NCI-H2171 (cell line): ENCODE measurements around the gene BOC.

Experiments
- DNase-seq: peaks from one replicate; lab custom pipeline; 2025; lab: John Stamatoyannopoulos, UW

The BOC gene

DNA sequence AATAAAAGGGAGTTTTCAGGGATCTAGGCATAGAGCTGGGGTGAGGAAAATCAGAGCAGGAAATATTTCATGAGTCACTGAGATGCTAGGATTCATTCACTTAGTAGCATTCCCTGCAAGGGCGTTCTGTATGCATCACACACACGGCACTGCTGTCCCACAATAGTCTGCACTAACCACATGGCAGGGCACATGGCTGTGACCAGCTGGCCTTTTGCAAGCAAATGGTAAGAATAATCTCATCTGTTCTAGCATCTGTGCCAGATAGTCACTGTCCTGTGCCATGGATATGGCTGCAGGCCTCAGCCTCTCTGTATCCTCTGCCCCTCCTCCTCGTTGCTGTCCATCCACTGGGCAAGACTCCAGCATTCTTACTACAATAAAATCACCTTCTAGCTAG is 37.8 kb downstream of the BOC start:
- DNase-seq, result no peak

DNA sequence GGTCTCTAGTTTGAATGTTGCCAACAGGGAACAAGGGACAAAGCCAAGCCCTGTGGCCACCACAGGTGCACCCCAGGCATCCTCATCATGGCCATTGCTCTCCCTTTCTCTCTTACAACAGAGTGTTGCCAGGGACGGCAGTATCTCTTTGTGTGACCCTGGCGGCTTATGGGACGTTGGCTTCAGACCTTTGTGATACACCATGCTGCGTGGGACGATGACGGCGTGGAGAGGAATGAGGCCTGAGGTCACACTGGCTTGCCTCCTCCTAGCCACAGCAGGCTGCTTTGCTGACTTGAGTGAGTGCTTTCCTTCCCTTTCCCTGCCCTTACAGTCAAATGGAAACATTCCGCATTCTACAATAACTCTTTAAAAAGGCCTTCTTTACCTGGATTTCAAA is 38.2 kb downstream of the BOC start:
- DNase-seq, result no peak

- DNase-seq, result no peak
These were observed 39.2 kb downstream of the BOC start for GRCh38 chr3:113250566-113250965.

DNA sequence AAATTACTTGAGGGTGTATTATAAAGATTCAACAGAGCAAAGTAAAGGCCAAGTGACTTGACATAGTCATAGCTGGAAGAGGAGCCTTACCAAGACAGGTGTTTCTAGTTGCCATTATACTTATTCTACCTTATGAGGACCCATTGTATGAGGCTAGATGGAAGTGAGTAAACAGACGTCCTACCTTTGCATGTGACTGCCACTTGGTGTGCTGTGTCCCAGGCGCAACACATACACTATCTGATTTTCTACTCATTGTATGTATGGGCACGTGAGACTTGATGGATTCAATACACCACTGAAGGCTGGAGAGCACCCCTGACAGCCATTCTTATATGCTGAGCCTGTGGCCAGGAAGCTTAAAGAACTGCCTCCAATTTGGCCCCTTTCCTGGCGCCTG is 40.5 kb downstream of the BOC start:
- DNase-seq, result no peak

GRCh38 chr3:113252553-113252952 is 41.2 kb downstream of the BOC start:
- DNase-seq, result no peak

GRCh38 chr3:113253702-113254101 is 42.3 kb downstream of the BOC start:
- no peak for DNase-seq

DNA sequence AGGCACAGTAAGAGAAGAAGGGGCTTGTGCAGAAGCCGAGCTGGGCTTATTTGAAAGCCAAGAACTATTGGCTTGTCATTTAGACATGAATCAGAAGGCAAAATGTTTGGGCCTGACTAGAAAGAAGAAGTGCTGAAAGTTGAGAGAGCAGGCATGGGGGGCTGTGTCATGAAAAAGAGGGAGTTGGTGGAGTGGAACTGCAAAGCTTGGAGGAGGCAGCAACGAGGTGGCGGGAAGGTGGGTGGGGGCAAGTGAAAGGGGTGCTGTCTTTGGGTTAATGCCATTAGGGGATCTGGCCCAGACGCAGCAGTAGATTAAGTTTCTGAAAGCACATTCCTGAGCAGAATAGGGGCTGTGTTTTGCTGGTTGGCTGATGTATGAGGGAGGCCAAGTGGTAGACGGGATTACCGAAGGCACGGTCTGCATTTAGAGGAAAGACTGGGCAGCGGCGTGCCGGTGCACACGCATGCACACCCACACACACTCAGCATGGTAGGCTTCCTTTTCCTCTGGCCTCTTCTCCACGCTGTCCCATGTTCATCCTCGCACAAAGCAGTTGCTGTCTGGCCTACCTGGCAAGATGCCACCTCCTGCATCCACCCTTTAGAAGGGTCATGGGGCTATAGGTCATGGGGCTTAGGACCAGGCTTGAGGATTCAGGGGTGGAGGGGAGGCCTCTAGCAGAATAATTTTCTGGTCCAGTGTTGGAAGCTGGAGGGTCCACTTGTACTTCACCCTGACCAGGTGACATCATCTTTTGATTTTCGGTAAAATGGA is 43.0 kb downstream of the BOC start:
- no peak for DNase-seq

DNA sequence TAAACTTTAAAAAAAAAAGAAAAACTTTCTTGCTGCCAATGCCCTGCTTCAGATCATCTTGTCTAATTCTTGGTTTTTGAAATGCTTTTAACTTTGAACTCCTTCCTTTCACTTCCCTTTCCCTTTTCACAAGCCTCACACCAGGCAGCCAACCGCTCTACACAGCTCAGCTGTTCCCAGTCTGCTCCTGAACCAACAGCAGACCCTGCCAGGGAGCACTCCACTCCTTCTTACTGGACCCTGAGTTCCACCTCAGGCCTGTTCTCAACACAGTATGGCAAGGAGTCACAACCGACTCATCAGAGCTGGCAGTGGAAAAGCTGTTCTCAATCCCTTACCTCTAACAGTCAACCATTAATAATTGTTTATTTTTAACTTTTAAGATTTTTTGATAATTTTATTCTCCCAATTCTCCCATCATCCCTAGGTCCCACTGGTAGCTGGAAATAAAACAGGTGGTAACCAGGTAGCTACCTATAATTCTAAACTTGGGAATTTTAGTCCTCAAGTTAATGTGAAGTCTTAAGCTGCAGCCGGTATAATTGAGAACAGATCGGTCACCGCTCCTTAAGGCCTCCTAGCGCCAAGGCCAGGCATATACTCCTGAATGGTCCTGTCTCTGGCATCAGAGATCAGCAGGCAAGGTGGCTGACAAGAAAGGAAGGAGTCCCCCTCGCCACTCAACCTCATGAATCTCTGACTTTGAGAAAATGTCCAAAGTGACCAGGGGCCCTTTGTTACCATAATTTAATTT is 43.9 kb downstream of the BOC start:
- no peak for DNase-seq

DNA sequence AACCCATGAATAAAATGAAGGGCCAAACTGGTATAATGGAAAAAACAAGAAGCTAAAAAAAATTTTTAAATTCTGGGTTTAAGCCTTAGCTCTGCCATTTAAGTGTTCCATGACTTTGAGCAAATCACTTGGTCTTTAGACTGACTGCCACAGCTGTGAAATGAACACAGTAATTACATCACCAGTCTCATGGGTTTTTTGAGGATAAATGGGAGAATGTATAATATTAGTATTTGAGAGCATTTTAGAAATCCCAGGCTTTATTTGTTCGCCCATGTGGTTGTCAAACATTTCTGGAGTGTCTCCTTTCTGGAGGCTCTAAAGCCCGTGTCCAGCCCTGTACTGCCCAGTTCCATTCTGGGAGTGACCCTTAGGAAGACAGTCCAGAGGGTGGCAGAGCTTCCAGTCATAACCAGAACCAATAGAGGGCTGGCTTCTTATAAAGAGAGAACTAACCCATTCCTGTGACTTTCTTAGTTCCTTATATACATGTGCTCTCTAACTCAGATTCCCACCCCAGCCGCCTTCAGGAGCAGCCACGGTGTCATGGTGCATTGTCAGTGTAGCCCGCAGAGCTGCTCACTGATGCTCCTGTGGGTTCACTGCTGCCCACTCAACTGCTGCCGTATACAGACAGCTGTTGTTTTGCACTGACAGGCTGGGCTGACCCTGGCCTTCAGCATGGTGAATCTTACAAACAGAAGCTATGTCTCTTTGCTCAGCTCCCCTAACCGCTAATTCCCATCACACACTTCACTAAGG is 44.7 kb downstream of the BOC start:
- DNase-seq, result no peak

DNA sequence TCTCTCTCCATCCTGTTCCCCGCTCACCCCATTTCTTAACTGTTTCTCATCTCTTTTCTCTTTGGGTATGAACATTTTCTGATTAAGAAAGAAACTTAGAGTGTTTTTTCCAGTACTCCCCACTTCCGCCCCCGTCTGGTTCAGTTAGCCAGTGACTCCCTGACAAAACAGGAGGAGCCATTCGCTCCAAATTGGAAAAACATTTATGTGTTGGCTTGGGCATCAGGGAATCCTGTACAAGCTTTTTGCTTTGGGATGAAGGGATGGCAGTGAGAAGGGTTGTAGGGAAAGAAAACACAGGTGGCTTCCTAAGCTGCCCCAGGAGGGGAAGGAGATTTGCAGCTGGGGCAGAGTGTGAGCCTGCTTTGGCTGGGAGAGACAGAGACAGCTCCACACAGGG is 47.0 kb downstream of the BOC start:
- no peak for DNase-seq

DNA sequence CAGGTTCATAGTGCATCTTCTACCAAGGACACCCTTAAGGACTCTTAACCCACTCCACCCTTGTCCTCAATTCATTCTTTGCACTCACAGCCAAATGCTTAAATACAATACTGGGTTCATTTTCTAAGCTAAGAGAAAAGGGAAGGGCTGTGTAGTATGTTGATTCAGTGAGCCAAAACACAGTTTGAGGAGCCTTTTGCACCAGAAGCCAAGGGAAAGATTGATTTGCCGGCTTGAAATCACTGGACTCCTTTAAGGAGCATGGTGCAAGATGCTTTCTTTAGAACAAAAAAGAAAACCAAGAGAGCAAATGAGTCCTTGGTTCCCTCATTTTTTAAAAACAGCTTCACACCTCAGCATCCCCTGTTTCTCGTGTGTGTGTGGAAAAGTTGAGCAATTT is 47.8 kb downstream of the BOC start:
- DNase-seq, result no peak

GRCh38 chr3:113261063-113261625 is 49.8 kb downstream of the BOC start:
- no peak for DNase-seq

GRCh38 chr3:113261626-113262303 is 50.4 kb downstream of the BOC start:
- no peak for DNase-seq

- DNase-seq, result no peak
These were observed 50.9 kb downstream of the BOC start for GRCh38 chr3:113262304-113262665.

GRCh38 chr3:113263020-113263419 is 51.7 kb downstream of the BOC start:
- DNase-seq, result no peak

DNA sequence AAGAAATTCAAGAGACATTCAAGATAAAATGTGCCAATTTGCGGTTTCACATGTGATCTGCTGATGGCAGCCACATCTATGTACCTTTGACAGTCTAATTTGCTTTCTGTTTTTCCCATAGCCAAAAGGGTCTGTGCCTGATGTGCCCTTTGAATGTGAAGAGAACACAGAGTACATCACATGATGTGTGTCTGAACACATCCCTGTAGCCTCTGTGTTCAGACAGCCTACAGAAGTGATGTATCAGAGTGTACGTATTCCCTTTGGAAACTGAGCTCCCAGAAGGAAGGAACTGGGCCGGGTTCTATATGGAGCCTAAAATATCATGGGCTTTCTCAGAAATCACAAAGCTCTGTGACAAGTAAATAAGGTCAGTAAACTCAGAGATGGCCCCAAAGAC is 52.4 kb downstream of the BOC start:
- no peak for DNase-seq

DNA sequence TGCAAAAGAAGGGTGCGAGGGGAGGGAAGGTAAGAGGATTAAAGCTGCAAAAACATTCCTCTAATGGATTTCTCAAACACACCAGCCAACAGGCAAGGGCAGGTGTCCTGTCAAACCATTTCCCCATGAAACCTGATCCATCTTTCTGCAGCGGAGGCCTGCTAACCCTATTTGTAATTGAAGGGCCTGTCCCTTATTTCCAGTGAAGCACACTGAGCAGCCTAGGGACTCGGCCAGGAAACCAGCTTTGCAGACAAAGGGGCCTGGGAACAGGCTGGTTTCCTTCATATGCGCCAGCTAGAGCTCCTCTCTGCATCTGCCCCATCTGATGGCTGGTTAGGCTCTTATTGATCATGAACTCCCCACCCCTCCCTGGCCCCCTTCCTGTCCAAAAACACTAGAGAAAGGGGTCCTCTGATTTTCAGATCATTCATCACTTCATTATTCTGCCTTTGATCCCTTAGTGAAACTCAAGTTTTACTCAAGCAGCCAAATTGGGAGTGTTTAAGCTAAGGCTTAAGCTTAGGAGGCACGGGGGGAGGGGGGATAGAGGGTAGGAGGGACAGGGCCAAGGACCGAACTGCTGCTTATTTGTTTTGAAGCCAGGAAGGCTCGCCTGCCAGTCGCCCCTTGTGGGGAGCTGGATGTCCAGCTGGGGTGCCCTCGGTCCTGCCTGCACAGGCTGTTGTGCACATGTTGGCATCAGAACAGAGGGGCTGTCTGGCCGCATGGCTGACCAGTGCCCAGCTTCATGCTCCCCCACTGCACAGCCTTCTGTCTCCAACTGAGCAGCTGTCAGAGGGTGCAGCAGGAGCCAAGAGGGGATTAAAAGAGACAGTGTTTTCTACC is 53.1 kb downstream of the BOC start:
- DNase-seq, result peak; percentile 23

DNA sequence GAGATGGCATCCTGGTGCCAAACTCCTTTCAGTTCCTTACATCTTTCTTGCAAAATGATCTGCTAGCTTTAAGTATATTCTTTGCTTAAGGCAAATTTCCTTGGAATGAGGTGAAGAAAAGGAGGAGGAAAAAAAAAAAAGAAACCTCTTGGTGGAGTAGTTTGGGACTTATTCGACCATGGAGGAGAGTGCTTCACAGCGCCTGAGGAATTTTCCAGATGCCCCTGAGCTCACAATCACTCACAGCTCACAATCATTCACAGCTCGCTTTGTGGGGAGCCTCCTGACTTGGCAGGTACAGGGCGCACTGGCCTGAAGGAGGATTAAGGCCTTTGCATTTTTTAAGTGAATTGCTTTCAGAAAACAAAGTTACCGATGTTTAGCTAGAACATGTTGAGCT is 53.9 kb downstream of the BOC start:
- no peak for DNase-seq

- no peak for DNase-seq
These were observed 55.4 kb downstream of the BOC start for GRCh38 chr3:113266738-113267137.

GRCh38 chr3:113268311-113268710 is 57.0 kb downstream of the BOC start:
- DNase-seq, result no peak

- DNase-seq, result no peak
These were observed 57.6 kb downstream of the BOC start for GRCh38 chr3:113268942-113269341.
